Panc1 (cell line): ENCODE data around the gene UTP14A.

ENCODE experiments used
- CTCF ChIP-seq: fragments of 450-650 bp; IDR thresholded peaks from 2 replicates; pipeline ENCODE4 v1.5.1; 2017; ENCODE audit warnings: mild to moderate bottlenecking
- POLR2AphosphoS5 ChIP-seq: IDR thresholded peaks from 2 replicates; pipeline ENCODE4 v1.6.1; 2012; ENCODE audit warnings: mild to moderate bottlenecking, low read depth, low read length, moderate library complexity
- REST ChIP-seq, 2 experiments: IDR thresholded peaks; 2 replicates each; pipeline ENCODE4 v1.6.1; 2011 to 2012; ENCODE audit warnings: low read depth in 2 of 2, control low read depth in 1 of 2, low read length in 1 of 2, mild to moderate bottlenecking in 1 of 2, moderate library complexity in 1 of 2; ENCODE audit not compliant: insufficient read depth in 1 of 2
- SIN3A ChIP-seq: IDR thresholded peaks from 2 replicates; pipeline ENCODE4 v1.6.1; 2012; ENCODE audit warnings: low read depth, mild to moderate bottlenecking, low read length, moderate library complexity, borderline replicate concordance; ENCODE audit not compliant: insufficient read depth
- TCF7L2 ChIP-seq: IDR thresholded peaks from 2 replicates; pipeline ENCODE4 v1.6.1; 2011; ENCODE audit warnings: mild to moderate bottlenecking, low read depth, low read length, inconsistent platforms

GRCh38 chrX:129932821-129933321, 26.9 kb downstream of the UTP14A start:
- TF ChIP-seq POLR2AphosphoS5, result no peak
- TF ChIP-seq CTCF, result no peak
- TF ChIP-seq TCF7L2, result no peak
- no peak for TF ChIP-seq REST (IDR thresholded peaks at IDR 0.05; ENCODE audit: insufficient read depth in 1 of 2, low read depth in 2 of 2, low read length in 1 of 2)
- no peak for TF ChIP-seq SIN3A
